ENCODE results near the gene BBS9. TPM values are rescaled to one million over a fixed set of nuclear protein-coding genes. Genes with fewer than 3 reads are reported as not detected.
A peak's percentile ranks its signal among the peaks of the same experiment; 100 is the strongest.

Gene BBS9
- total RNA-seq, 4 donors from 2014 or later = 22.0 to 72.5 (median 35.9) TPM

- peak overlapping the region in 1 of 4 donors; percentile 48 for H3K27ac ChIP-seq
- H3K4me3 ChIP-seq = no peak overlapping the region
- H3K4me1 ChIP-seq = peaks cover 0 to 31% (median 5%) of the 10 kb centered on the region in 4 donors
- H3K9me3 ChIP-seq = no peaks in the 10 kb centered on the region
- no peak for DNase-seq (ENCODE audit: low spot score in 2 of 2)
- 64 to 67% methylated on average over 9 of the region's 9 CpGs for WGBS, 2 donors
- no peaks in the 10 kb centered on the region for H3K36me3 ChIP-seq
- TF ChIP-seq CTCF (IDR thresholded peaks at IDR 0.05) (no peak), POLR2A (IDR thresholded peaks at IDR 0.05) (no peak)
- no peaks in the 10 kb centered on the region for H3K27me3 ChIP-seq
These were observed 371.6 kb downstream of the BBS9 start for GRCh38 chr7:33500703-33501701.

GRCh38 chr7:33503014-33503413 lies 373.6 kb downstream of the BBS9 start:
- Histone ChIP-seq H3K27me3 (no peaks in the 10 kb centered on the region), H3K4me3 (no peak overlapping the region), H3K9me3 (no peaks in the 10 kb centered on the region), H3K4me1 (peaks cover 0 to 31% (median 5%) of the 10 kb centered on the region in 4 donors), H3K36me3 (peaks cover 0 to 7% (median 0%) of the 10 kb centered on the region in 3 donors), H3K27ac (no peak overlapping the region)
- DNase-seq (ENCODE audit: low spot score in 2 of 2) = no peak
- WGBS, 2 donors = 95 to 96% methylated on average over 9 of the region's 9 CpGs
- TF ChIP-seq EP300 (IDR thresholded peaks at IDR 0.05) (no peak), POLR2A (IDR thresholded peaks at IDR 0.05) (no peak), CTCF (IDR thresholded peaks at IDR 0.05) (no peak)

DNA sequence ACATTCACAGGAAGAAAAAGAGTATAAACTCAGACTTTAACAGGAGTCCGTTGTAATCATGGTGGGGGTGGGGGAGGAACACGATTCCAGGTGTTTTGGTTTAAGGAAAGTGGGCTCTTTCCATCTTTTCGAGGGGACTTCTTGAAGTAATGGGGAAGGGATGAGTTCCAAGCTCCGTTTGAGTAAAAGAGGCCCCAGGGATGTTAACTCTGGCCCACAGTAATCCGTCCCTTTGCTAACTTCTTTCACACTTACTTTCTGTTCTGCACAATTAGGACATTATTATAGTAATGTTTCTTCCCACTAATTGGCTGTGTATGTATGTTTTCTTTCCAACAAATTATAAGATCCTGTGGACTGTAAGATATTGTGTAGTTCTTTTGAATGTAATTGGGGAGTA lies 374.4 kb downstream of the BBS9 start:
- H3K4me1 ChIP-seq = peaks cover 0 to 31% (median 5%) of the 10 kb centered on the region in 4 donors
- no peaks in the 10 kb centered on the region for H3K9me3 ChIP-seq
- H3K27ac ChIP-seq = no peak overlapping the region
- H3K4me3 ChIP-seq = no peak overlapping the region
- no peak for DNase-seq (ENCODE audit: low spot score in 2 of 2)
- H3K36me3 ChIP-seq = peaks cover 0 to 12% (median 0%) of the 10 kb centered on the region in 3 donors
- 50 to 55% methylated on average over 5 of the region's 5 CpGs for WGBS, 2 donors
- no peaks in the 10 kb centered on the region for H3K27me3 ChIP-seq
- TF ChIP-seq EP300 (IDR thresholded peaks at IDR 0.05) (no peak), POLR2A (IDR thresholded peaks at IDR 0.05) (no peak), CTCF (IDR thresholded peaks at IDR 0.05) (no peak)

DNA sequence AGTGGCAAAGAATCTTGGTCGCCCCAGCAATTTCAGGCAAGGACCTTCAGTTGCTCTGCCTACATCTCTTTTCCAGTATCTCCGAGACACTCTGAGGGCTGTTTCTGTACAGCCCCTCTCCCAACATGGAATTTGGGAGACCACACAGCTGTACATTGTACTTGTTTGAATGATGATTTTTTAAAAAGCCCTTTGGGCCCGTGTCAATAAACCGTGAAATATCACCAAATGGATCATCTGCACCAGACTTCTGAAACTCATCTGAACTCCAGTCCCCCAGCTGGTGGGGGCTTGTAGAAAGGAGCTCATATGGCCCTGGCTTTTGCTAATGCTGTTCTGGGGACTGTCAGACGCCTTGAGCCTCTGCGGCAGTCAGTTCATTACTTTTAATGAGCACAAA lies 374.9 kb downstream of the BBS9 start:
- Histone ChIP-seq H3K36me3 (peaks cover 0 to 12% (median 0%) of the 10 kb centered on the region in 3 donors), H3K9me3 (no peaks in the 10 kb centered on the region), H3K4me1 (peaks cover 0 to 31% (median 5%) of the 10 kb centered on the region in 4 donors), H3K27me3 (no peaks in the 10 kb centered on the region), H3K27ac (no peak overlapping the region), H3K4me3 (no peak overlapping the region)
- no peak for DNase-seq (ENCODE audit: low spot score in 2 of 2)
- 73 to 76% methylated on average over 6 of the region's 6 CpGs for WGBS, 2 donors
- TF ChIP-seq POLR2A (IDR thresholded peaks at IDR 0.05) = no peak
- no peak for TF ChIP-seq CTCF (IDR thresholded peaks at IDR 0.05)
- TF ChIP-seq EP300 (IDR thresholded peaks at IDR 0.05) = no peak

- Histone ChIP-seq H3K36me3 (peaks cover 0 to 17% (median 0%) of the 10 kb centered on the region in 3 donors), H3K4me1 (peaks cover 0 to 5% (median 0%) of the 10 kb centered on the region in 4 donors), H3K9me3 (no peaks in the 10 kb centered on the region), H3K4me3 (no peak overlapping the region), H3K27me3 (no peaks in the 10 kb centered on the region), H3K27ac (no peak overlapping the region)
- TF ChIP-seq CTCF (IDR thresholded peaks at IDR 0.05) (no peak), EP300 (IDR thresholded peaks at IDR 0.05) (no peak), POLR2A (IDR thresholded peaks at IDR 0.05) (no peak)
- no peak for DNase-seq (ENCODE audit: low spot score in 2 of 2)
- WGBS, 2 donors = 80 to 82% methylated on average over 3 of the region's 3 CpGs
These were observed 379.8 kb downstream of the BBS9 start for GRCh38 chr7:33509206-33509605.

Data from tibial nerve (tissue), 4 donors.